LNCaP clone FGC (cell line): ENCODE results near the gene ZNF174.
A peak's percentile ranks its signal among the peaks of the same experiment; 100 is the strongest.

Experiments used
- DNase-seq: peaks from one replicate; pipeline ENCODE4 v3.0.0-alpha.2; 2011; ENCODE audit warnings: low read depth
- H3K4me3 ChIP-seq: 2 replicates; pipeline ENCODE4 v1.5.1; 2011; ENCODE audit warnings: mild to moderate bottlenecking, low read depth, low read length, control low read depth
- CTCF ChIP-seq: IDR thresholded peaks from 2 replicates; pipeline ENCODE4 v1.5.1; 2012; ENCODE audit warnings: mild to moderate bottlenecking; ENCODE audit not compliant: control insufficient read depth, insufficient read depth; ENCODE audit errors: extremely low read depth

The ZNF174 gene

GRCh38 chr16:3389663-3390338 is 11.2 kb upstream of the ZNF174 start:
- TF ChIP-seq CTCF: no peak
- no peak for DNase-seq
- H3K4me3 ChIP-seq: no peak overlapping the region

- H3K4me3 ChIP-seq: peak overlapping the region; percentile 77
- no peak for TF ChIP-seq CTCF
- no peak for DNase-seq
These were observed 603 bp upstream of the ZNF174 start for GRCh38 chr16:3400446-3400778.

GRCh38 chr16:3401719-3402397 is 843 bp downstream of the ZNF174 start:
- no peak for TF ChIP-seq CTCF
- no peak for DNase-seq
- H3K4me3 ChIP-seq: peak overlapping the region; percentile 77

- no peak overlapping the region for H3K4me3 ChIP-seq
- no peak for TF ChIP-seq CTCF
- DNase-seq: no peak
These were observed 7.7 kb downstream of the ZNF174 start for GRCh38 chr16:3408561-3409197.

- TF ChIP-seq CTCF: no peak
- no peak overlapping the region for H3K4me3 ChIP-seq
- DNase-seq: no peak
These were observed 12.8 kb downstream of the ZNF174 start for GRCh38 chr16:3413730-3414379.

GRCh38 chr16:3431779-3432219 is 30.8 kb downstream of the ZNF174 start:
- H3K4me3 ChIP-seq: no peak overlapping the region
- TF ChIP-seq CTCF: no peak
- no peak for DNase-seq
